HG03280 (cell line): ENCODE data around the gene IQCH.
A peak's percentile ranks its signal among the peaks of the same experiment; 100 is the strongest.

Source experiments
- ATAC-seq: cut with Tn5 transposase; IDR thresholded peaks from one replicate; pipeline ENCODE4 v1.9.1; 2021; ENCODE audit warnings: mild to moderate bottlenecking, moderate library complexity; ENCODE audit not compliant: unreplicated experiment

IQCH gene

DNA sequence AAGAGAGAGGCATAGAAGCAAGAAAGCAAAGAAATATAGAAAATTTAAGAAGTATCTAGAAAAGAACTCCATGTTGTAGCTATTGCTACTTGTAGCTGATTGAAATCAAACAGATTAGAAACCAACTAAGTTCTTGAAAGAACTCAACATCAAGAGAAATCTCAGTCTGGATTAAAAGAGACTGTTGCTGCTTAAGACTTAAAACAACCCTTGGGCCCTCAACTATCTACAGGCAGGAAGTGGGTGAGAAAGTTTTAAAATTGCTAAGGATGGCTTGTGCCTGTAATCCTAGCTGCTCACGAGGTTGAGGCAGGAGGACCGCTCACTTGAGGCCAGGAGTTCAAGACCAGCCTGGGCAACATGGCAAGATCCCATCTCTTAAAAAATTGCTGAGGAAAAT is 227.1 kb downstream of the IQCH start:
- ATAC-seq = no peak

DNA sequence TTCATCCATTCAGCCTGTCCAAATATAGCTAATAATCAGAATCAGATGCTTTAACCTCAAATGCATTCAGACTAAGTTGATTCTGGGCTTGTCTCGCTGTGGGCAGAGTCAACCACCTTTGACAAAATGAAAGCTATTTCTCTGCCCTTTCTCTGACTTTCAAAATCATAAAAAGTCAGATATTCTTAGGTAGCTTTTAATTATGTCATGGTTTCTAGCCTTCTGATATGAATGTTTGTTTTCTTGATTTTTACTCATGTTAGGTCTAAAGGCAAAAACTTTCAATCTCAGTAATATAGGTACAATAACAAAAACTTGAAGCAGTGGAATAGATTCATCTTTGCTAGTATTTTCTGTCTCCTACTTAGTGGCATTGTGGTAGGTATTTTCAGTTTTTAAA is 241.0 kb downstream of the IQCH start:
- ATAC-seq = no peak

DNA sequence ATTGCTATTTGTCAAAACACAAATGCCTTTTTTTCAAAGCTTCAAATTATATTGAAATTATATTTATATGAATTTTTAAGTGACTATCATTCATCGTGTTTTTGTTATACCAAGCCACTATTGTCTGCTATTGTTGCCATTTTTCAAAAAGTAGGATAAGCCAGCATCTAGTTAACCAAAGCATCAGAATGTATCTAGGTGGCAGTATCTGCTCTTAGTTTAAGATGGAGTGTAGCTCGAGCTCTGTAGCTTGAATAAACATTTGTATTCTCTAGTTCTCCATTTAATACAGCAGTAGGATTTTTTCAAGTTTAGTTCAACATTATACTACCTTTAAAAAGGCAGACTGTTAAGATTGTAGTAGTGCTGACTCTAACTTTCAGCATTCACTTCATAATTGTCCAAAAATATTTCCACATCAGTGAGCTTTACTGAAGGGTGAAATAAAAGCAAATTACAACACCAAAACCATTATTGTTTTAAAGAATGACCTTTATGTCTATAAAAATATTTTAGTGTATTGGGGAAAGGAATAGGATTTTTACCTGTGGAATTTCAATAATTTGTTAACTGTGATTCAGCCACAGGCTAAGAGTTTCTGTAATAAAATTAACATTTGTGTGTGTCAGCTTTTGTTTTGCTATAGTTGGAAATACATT is 246.7 kb downstream of the IQCH start:
- no peak for ATAC-seq

DNA sequence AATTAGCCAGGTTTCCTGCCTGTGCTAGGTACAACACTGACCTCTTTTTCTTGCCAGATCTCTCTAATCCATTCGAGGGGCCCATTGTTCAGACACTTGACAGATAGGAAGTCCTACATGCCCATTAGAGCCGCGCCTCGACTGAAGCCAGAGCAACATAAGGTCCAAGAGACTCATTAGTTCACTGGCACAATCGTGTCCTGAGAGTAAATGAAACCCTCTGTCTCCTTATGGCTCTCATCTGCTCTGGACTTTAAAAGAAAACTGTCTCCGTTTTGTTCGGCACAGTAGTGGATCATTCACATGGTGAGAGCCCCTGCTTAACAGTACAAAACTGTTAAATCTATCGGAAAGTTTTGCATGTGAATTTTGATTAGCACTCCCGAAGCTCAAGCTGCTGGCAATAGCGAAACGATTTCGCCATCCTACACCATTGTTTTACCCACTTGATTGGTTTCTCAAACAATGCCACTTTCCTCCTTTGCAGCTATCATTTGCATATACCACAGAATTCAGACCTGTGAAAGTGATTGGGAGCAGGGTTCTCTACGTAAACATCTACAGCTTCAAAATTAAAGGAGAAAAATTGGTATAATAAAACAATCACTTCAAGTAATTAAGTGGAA is 247.4 kb downstream of the IQCH start:
- no peak for ATAC-seq

DNA sequence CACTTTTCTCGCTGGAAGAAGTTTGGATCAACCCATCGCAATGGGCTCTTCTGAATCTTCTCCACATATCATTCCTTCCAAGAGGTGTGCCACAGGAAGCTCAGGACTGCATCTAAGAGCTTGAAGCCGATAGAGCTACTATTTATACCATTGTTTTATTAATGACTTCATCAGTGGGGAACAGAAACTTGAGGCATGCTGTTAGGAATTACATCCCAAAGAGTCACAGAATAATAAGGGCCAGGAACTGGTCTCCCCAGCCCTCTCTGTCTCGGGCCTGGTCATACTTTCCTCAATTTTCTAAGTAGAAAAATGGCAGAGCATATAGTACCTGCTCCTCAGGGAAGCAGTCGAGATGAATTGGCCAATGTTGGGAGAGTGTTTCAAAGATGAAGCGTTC is 249.5 kb downstream of the IQCH start:
- ATAC-seq = no peak

DNA sequence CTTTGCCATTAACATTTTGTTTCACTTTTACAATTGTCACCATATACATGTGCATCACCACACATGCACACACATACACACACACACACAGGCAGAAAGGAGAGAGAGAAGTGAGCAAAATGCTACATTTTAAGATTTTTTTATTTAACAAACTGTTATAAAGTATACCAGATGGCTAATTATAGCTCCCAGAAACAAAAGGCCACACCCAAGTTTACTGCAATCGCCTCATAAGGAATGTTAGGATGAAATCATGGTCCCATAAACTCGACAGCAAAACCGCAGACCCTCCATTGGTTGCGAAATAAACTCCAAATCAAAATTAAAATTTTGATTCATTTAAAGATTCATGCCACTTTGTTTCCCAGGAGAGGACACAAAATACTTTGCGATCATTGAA is 250.2 kb downstream of the IQCH start:
- ATAC-seq = no peak

DNA sequence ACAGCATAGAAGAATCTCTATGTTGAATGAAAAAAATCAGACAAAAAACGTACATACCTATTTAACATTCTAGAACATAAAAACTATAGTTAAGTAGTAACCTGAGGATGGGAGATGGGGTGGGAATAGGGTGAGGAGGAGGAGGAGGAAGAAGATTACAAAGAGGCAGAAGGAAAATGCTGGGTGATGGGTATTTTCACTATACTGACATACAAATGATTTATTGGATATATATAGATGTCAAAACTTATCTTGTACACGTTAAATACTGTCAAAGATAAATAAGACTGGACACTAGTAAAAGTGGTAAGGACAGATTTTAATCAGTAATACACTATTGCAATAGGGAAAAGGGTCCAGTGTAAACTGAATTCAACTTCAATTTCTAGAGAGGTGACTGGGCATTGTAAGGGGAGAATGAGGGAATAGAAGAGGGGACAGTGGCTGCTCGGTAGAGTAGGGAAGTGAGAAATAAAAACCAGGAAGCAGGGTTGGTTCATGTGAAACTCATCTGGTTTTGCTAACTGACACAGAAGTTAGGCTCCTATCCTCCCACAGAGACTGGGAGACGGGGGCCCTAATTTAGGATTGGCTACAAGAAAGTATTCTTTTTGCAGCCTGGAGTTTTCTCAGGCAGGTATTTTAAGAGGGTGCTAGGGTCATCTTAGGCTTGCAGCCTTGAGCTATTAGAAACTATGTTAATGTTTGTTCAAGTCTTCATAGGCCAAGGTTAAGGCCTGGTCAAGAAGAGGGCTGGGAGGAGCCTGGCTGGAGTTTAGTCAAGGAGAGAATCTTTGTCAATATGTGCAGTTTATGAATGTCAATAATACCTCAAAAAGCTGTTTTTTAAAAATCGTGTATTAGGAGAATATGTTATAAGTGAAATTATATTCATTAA is 251.3 kb downstream of the IQCH start:
- no peak for ATAC-seq

DNA sequence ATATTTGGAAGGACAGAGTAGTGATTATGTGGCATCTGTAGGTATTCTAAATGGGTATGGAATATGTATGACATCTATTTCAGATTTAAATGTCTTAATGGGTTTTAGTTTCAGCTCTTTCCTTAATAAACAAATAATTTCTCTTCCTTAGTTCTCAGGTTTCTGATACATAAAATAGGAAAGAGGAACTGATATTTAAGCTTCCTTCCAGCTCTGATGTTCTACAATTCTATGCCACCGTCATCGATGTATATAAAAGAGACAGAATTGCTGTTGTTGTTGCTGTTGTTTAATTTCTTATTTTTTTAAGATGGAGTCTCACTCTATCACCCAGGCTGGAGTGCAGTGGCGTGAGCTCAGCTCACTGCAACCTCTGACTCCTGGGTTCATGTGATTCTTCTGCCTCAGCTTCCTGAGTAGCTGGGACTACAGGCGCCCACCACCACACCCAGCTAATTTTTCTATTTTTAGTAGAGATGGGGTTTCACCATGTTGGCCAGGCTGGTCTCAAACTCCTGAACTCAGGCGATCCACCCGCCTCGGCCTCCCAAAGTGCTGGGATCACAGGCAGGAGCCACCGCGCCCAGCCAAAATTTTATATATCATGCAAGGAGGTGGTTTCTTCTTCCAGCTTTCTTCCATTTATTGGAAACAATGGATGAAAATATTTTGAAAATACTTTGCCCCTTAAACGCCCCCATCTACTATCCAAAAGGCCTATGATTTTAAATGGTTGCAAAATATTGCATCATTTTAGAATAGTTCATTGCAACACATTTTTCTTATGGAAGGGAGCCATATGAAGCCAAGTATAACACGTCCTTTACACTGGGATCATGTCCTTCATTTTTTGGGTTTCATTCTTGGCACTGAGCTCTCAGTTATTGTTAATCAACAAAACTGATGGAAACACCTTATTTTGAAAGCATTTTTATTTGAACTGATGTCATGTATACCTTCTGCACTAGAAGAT is 252.5 kb downstream of the IQCH start:
- no peak for ATAC-seq

DNA sequence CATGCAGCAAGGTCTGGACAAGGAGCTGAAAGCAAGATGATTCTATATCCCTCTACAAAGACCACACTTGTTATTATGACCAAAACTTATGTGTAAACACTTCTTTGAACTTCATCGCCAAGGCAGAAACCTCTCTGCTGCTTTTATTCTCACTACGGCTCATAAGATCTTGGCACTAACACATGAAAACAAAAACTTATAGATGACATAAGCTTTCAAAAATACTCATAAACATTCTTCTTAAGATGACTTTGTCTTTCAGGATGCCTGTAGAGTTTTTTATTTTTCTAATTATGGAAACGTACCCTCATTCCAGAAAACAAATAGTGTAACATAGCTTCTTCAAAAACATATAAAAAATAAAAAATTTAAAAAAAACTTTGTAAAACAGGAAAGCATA is 253.8 kb downstream of the IQCH start:
- no peak for ATAC-seq

DNA sequence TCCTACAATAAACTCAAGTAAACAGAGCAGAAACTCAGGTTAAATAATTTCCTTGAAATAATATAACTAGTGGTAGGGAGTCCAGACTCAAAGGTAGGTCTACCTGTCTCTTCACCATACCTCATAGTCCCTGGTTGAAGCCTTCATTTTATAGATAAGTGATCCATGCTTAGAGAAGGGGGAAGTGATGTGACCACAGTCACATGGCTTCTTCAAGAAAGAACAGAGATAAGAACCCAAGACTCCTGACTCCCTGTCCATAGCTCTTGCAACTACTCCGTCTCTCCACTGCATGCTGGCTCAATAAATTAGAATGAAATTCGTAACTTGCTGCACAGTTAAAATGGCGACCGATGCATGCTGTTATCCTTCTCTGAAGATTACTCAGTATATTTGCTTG is 255.3 kb downstream of the IQCH start:
- no peak for ATAC-seq

DNA sequence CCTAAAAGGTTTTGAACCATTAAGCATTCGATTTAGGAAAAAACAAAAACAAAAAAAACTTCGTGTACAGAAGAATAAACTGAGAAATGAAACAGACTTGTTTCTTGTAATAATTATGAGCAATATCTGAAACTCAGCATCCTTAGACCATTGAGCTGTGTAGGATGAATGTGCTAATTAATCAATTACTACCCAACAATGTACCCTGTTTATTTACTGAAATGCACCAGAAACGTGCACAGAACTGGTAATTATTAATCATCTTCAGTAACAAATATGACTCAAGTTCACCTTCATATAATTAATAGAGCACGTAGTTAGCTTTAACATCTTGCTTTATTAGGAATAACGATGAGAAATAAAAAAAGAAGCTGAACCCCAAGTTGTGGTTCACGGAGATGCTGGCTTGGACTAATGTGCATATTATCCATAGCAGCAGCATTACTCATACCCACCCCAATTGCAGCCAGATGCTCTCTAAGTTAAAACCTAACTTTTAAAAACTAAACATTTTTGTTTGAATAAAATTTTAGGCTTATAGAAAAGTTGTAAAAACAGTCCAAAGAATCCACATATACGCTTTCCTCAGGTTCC is 256.1 kb downstream of the IQCH start:
- ATAC-seq = no peak

DNA sequence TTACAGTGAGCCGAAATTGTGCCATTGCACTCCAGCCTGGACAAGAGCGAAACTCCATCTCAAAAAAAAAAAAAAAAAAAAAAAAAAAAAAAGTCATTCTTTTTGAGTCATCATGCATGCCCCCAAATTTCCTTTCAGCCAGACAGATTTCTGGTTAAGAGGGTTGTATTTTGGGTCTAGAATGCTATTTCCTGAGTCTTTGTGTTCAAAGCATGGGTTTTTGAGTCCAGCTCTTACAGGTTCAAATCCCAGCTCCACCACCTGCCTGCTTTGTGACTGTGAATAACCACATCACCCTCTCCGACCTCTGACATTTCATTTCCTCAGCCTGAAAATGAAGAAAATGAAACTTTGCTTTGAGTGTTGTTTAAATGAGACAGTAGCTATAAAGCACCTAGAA is 257.0 kb downstream of the IQCH start:
- ATAC-seq = no peak

DNA sequence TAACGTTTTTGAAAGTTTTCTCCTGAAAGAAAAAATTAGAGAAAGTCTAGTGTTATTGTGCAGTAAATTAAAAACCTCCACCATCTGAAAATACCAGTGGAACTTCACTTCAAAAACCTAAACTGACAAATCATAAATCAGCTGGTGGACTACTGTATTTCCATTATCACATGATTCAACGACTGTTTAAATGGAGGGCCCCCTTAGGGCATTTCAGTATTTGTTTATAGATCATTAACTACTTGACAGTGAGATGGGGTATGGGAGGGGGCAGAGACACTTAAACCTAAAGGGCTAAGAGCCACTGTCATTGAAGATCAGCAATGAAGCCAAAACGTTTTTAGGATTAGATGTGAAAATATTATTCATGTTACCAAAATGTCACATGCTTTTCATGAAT is 257.6 kb downstream of the IQCH start:
- ATAC-seq = no peak

DNA sequence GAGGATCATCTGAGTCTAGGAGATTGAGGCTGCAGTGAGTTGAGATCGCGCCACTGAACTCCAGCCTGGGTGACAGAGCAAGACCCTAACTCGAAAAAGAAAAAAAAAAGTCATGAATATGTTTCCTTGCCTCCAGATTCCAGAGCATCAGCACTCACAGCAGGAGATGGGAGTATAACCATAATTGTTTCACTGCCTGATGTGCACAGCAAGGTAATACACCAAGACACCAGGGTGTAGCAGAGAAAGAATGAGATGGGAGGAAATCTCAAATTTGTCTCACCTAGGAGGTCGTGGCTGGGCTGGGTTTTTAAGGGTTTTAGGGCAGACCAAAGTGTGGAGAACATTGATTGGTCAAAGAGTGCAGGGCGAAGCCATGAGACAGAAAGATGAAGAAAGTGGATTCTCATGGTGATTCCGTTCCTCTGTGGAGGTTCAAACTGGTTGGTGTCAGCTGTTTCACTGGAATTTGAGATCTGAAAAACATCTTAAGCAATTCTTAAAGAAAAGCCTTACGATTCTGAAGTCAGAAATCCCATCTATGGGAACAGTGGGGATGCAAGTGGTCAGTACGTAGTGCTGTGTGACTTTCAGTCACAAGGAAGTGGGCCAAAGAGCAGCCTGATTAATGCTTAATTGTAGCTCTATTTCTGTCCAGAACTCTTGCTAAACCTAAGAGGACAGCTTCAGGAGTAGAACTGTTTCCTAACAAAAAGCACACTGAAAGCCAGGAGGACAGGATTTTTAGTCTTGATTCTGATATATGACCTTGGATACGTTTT is 258.5 kb downstream of the IQCH start:
- no peak for ATAC-seq

DNA sequence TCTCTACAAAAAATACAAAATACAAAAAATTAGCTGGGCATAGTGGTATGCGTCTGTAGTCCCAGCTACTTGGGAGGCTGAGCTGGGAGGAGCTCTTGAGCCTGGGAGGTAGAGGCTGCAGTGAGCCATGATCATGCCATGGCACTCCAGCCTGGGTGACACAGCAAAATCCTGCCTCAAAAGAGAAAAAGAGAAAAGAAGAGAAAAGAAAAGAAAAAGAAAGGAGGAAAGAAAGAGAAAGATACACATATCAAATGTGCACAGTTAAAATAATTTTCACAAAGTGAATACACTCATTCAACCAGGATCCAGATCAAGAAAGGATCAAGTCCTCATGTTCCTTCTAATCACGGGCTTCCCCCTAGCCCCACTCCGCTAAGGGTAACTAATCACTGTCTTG is 260.5 kb downstream of the IQCH start:
- no peak for ATAC-seq

DNA sequence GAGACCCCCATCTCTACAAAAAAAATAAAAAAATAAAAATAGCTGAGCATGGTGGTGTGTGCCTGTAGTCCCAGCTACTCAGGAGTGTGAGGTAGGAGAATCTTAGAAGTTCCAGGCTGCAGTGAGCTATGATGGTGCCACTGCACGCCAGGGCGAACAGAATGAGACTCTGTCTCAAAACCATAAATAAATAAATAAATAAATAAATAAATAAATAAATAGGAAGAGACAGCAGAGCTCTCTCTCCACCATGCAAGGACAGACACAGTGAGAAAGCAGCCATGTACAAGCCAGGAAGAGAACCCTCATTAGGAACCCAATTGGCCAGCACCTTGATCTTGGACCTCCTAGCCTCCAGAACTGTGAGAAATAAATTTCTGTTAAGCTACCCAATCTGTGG is 261.0 kb downstream of the IQCH start:
- no peak for ATAC-seq

DNA sequence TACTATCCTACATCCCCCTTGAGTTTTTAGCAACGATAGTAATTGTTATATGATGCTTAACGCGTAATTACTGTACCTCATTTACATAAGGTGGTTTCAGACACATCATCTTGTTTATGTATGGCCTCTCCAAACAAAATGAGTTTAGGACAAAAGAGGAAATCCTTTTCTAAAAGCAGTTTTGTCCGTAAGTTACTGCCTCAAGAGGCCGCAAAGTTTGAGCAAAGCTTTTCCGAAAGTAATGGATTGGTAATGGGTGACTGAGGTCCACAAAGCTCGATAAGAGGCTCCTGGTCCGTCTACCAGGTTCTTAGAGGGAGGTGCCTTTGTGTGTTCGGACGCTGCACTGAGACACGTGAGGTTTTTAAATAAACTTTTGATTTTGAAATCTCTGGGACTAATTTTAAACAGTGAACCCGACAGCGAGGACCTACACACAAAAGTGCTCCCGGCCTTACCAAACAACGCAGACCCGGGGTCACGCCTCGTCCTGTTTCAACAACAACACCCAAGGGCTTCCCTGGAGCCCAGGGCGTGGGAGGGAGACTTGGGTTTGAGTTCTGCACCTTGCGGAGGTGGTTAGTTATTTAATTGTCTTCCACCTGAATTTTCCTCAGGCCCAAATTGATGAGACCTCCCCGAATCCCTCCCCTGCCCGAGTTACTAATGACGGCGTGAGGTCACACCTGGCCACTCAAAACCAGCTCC is 265.9 kb downstream of the IQCH start:
- ATAC-seq = peak; percentile 3

DNA sequence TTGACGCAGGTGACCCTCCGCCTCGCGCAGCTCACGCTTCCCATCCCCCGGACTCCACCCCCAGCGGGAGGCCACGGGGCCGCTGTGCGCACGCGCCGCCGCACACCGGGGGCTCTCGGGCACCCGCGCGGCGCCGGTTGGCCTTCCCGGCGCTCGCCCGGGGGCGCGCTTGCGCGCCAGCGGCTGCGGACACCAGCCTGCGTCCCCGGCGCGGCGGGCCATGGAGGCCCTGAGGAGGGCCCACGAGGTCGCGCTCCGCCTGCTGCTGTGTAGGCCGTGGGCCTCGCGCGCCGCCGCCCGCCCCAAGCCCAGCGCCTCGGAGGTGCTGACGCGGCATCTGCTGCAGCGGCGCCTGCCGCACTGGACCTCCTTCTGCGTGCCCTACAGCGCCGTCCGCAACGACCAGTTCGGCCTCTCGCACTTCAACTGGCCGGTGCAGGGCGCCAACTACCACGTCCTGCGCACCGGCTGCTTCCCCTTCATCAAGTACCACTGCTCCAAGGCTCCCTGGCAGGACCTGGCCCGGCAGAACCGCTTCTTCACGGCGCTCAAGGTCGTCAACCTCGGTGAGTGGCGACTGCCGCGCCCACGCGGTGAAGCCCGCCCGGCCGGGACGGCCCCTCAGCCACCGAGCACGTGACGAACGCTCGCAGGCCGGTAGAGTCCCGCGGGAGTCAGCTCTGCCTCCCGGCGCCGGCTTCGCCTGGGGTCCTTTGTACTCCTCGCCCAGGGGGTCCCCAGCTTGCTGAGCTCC is 266.6 kb downstream of the IQCH start, which contains the start of gene C15orf61:
TSS of gene C15orf61 (plus strand) at position 103 of the 754 bp plus-strand sequence. CDS start at position 221, 118 bp downstream.
- ATAC-seq = peak; percentile 79
